HG02678 (cell line): Measurements from ENCODE around the gene MYO3B.

Experiments
- ATAC-seq: cut with Tn5 transposase; IDR thresholded peaks from one replicate; pipeline ENCODE4 v1.9.1; 2021; ENCODE audit warnings: mild to moderate bottlenecking, moderate library complexity; ENCODE audit not compliant: unreplicated experiment

MYO3B gene

GRCh38 chr2:170361090-170361936, 183.4 kb downstream of the MYO3B start:
- peak; percentile 64 for ATAC-seq

GRCh38 chr2:170362313-170362870, 184.4 kb downstream of the MYO3B start:
- ATAC-seq, result no peak

GRCh38 chr2:170362871-170363631, 185.1 kb downstream of the MYO3B start:
- no peak for ATAC-seq

GRCh38 chr2:170365003-170365402, 187.1 kb downstream of the MYO3B start:
- ATAC-seq, result no peak

GRCh38 chr2:170365686-170366085, 187.7 kb downstream of the MYO3B start:
- no peak for ATAC-seq

GRCh38 chr2:170368370-170368769, 190.4 kb downstream of the MYO3B start:
- ATAC-seq, result no peak

- no peak for ATAC-seq
Measured at GRCh38 chr2:170369228-170369627, 191.3 kb downstream of the MYO3B start.

GRCh38 chr2:170369894-170370293, 191.9 kb downstream of the MYO3B start:
- no peak for ATAC-seq

GRCh38 chr2:170371231-170371998, 193.5 kb downstream of the MYO3B start:
- ATAC-seq, result no peak

GRCh38 chr2:170375192-170375591, 197.2 kb downstream of the MYO3B start:
- no peak for ATAC-seq

- no peak for ATAC-seq
Measured at GRCh38 chr2:170377500-170378207, 199.7 kb downstream of the MYO3B start.

- no peak for ATAC-seq
Measured at GRCh38 chr2:170380267-170380666, 202.3 kb downstream of the MYO3B start.

- no peak for ATAC-seq
Measured at GRCh38 chr2:170381678-170382077, 203.7 kb downstream of the MYO3B start.

GRCh38 chr2:170386554-170386953, 208.6 kb downstream of the MYO3B start:
- no peak for ATAC-seq

- no peak for ATAC-seq
Measured at GRCh38 chr2:170391018-170391417, 213.1 kb downstream of the MYO3B start.

GRCh38 chr2:170391697-170392096, 213.8 kb downstream of the MYO3B start:
- no peak for ATAC-seq

- no peak for ATAC-seq
Measured at GRCh38 chr2:170393861-170394498, 216.0 kb downstream of the MYO3B start.

- ATAC-seq, result no peak
Measured at GRCh38 chr2:170394641-170395387, 216.9 kb downstream of the MYO3B start.

GRCh38 chr2:170396799-170397459, 219.0 kb downstream of the MYO3B start:
- no peak for ATAC-seq
